K562 (cell line): ENCODE results near the gene RCC2. TPM values are rescaled to one million over a fixed set of nuclear protein-coding genes. Genes with fewer than 3 reads are reported as not detected.
A peak's percentile ranks its signal among the peaks of the same experiment; 100 is the strongest.

Experiments used
- ADNP ChIP-seq: fragments of 200-800 bp; sonication (Bioruptor generic); IDR thresholded peaks from 2 replicates; pipeline ENCODE4 v1.6.1; 2016; ENCODE audit warnings: missing genetic modification characterization, missing compliant biosample characterization
- GATAD2B ChIP-seq: fragments of 450-650 bp; IDR thresholded peaks from 2 replicates; pipeline ENCODE4 v1.6.1; 2017; ENCODE audit warnings: mild to moderate bottlenecking, borderline replicate concordance
- HLTF ChIP-seq: fragments of 450-650 bp; IDR thresholded peaks from 2 replicates; pipeline ENCODE4 v1.6.1; 2016
- POLR2AphosphoS5 ChIP-seq: IDR thresholded peaks from 2 replicates; pipeline ENCODE4 v1.6.1; 2011; ENCODE audit warnings: mild to moderate bottlenecking, low read depth, low read length, moderate library complexity; ENCODE audit not compliant: control insufficient read depth, insufficient read depth
- POLR2H ChIP-seq: IDR thresholded peaks from 2 replicates; pipeline ENCODE4 v1.6.1; 2016; ENCODE audit warnings: missing genetic modification characterization, low read depth, mild to moderate bottlenecking, control low read depth, missing compliant biosample characterization, moderate library complexity
- PRPF4 ChIP-seq: fragments of 200-400 bp; formaldehyde crosslinking; IDR thresholded peaks from one replicate; pipeline ENCODE4 v1.6.1; 2017; ENCODE audit warnings: low read length, low read depth, mild to moderate bottlenecking; ENCODE audit not compliant: insufficient read depth, poor library complexity, severe bottlenecking
- SREBF1 ChIP-seq: fragments of 150-350 bp; IDR thresholded peaks from 2 replicates; pipeline ENCODE4 v1.6.1; 2014; ENCODE audit warnings: antibody characterized with exemption, low read depth, low read length, borderline replicate concordance
- SUPT5H ChIP-seq: fragments of 450-650 bp; IDR thresholded peaks from 2 replicates; pipeline ENCODE4 v1.6.1; 2016
- YBX1 ChIP-seq: fragments of 450-650 bp; IDR thresholded peaks from 2 replicates; pipeline ENCODE4 v1.7.1; 2016; ENCODE audit warnings: mild to moderate bottlenecking
- ZBTB1 ChIP-seq: sonication (generic); formaldehyde crosslinking; IDR thresholded peaks from 2 replicates; pipeline ENCODE4 v1.8.1; 2023; ENCODE audit warnings: missing genetic modification reagents, low read depth, mild to moderate bottlenecking, borderline replicate concordance
- ZNF282 ChIP-seq: sonication (generic); formaldehyde crosslinking; IDR thresholded peaks from 2 replicates; pipeline ENCODE4 v1.8.1; 2023; ENCODE audit warnings: missing genetic modification reagents
- ZNF408 ChIP-seq: fragments of 250-450 bp; sonication (Bioruptor Pico); IDR thresholded peaks from 2 replicates; pipeline ENCODE4 v1.4.0; 2020; ENCODE audit warnings: low read depth, mild to moderate bottlenecking, moderate library complexity
- ZNF77 ChIP-seq: fragments of 250-450 bp; sonication (Bioruptor Pico); IDR thresholded peaks from 2 replicates; pipeline ENCODE4 v1.5.0; 2020
- polyA plus RNA-seq, 8 experiments: library from polyadenylated mRNA; depleted of rRNA in 4 of 8; stranded (reverse) in 5 of 8; unstranded in 3 of 8; fragments of >200 nt; fragmentation: Nextera tagmentation in 2 of 8; fragmentation: Illumina TruSeq in 1 of 8; extraction: Ambion mirVana in 2 of 8; extraction: Trizol in 1 of 8; gene quantifications; 2 replicates each; pipeline versions ENCODE4 v1.2.1 to v1.2.3, GENCODE V29; 2011 to 2014; ENCODE audit warnings: inconsistent platforms in 1 of 8, missing spikeins in 1 of 8
- total RNA-seq, 7 experiments: library from RNA; depleted of rRNA in 6 of 7; stranded (reverse); fragments of >200 nt in 6 of 7; fragmentation: Illumina TruSeq in 2 of 7; extraction: Trizol in 2 of 7; gene quantifications; 2 replicates each; pipeline versions ENCODE4 v1.2.1 to v1.2.3, GENCODE V29; 2011 to 2021; ENCODE audit warnings: low replicate concordance in 1 of 7
- TF ChIP-seq, protein P1 (sequence below), 3 experiments: fragments of 200-800 bp in 1 of 3; fragments of 250-450 bp in 1 of 3; fragments of 450-650 bp in 1 of 3; sonication (Bioruptor Pico) in 1 of 3; sonication (Bioruptor generic) in 1 of 3; formaldehyde crosslinking in 1 of 3; IDR thresholded peaks; 2 replicates each; pipeline versions ENCODE4 v1.6.1 to v1.8.0; 2016 to 2022; ENCODE audit warnings: mild to moderate bottlenecking in 2 of 3, missing genetic modification characterization in 2 of 3, missing compliant biosample characterization in 1 of 3, moderate library complexity in 1 of 3
- TF ChIP-seq, protein P2 (sequence below): fragments of 250-450 bp; sonication (Bioruptor Pico); IDR thresholded peaks from 2 replicates; pipeline ENCODE4 v1.4.0; 2020; ENCODE audit warnings: borderline replicate concordance
- TF ChIP-seq, protein P3 (sequence below): sonication (generic); formaldehyde crosslinking; IDR thresholded peaks from 2 replicates; pipeline ENCODE4 v1.9.0; 2022; ENCODE audit warnings: mild to moderate bottlenecking, missing genetic modification reagents
- TF ChIP-seq, protein P4 (sequence below): sonication (generic); formaldehyde crosslinking; IDR thresholded peaks from 2 replicates; pipeline ENCODE4 v1.8.0; 2022; ENCODE audit warnings: mild to moderate bottlenecking, missing genetic modification reagents, borderline replicate concordance
- TF ChIP-seq, protein P5 (sequence below): fragments of 450-650 bp; IDR thresholded peaks from 2 replicates; pipeline ENCODE4 v1.6.1; 2016; ENCODE audit warnings: antibody characterized with exemption

The RCC2 gene
- total and polyA plus RNA-seq, 9 of the 15 experiments (the other 6 are each of a cell fraction or from before 2014, with no cell fraction given): 31.8 to 292 (median 116) TPM

DNA sequence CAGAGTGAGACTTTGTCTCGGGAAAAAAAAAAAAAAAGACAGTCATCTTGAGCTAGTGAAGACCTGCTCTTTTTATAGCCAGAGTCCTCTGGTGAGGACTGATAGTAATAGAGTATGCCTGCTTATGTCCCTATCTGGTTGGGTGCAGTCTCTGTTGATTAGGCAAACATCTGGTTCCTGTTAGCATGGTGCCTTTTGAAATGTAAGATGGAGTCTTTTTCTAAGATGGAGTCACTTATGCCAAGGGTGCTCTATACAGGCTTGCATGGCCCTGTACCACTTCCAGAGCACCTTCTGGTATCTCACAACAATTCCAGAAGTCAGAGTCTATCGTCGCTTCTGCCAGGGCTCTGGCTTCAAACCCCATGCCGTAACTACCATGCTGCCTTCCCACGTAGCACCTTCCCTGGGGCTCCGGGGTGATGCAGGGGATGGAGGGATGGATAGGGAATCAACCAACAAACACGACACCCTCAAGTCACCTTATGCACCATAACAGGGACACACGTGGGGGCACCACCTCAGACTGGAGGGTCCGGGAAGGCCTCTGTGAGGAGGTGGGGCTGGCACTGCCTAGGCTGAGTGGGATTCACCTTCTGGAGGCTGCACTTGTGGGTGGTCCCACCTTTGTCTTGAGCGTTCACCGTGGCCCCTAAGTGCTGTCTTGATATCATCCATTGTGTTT, 79.1 kb downstream of the RCC2 start (continued):
- TF ChIP-seq ZNF77 (CRISPR knock-in tag) (peak; percentile 90; the same call in 1 of the 2 replicates), SUPT5H (no peak), POLR2AphosphoS5 (peak; percentile 93), GATAD2B (no peak), SREBF1 (no peak), POLR2H (tag) (no peak; the same call in 1 of the 2 replicates), HLTF (no peak), ZNF408 (CRISPR knock-in tag) (no peak), ZNF282 (CRISPR knock-in tag) (no peak), YBX1 (no peak), ZBTB1 (CRISPR knock-in tag) (no peak), ADNP (no peak), PRPF4 (no peak)
- TF ChIP-seq, protein P1, sequence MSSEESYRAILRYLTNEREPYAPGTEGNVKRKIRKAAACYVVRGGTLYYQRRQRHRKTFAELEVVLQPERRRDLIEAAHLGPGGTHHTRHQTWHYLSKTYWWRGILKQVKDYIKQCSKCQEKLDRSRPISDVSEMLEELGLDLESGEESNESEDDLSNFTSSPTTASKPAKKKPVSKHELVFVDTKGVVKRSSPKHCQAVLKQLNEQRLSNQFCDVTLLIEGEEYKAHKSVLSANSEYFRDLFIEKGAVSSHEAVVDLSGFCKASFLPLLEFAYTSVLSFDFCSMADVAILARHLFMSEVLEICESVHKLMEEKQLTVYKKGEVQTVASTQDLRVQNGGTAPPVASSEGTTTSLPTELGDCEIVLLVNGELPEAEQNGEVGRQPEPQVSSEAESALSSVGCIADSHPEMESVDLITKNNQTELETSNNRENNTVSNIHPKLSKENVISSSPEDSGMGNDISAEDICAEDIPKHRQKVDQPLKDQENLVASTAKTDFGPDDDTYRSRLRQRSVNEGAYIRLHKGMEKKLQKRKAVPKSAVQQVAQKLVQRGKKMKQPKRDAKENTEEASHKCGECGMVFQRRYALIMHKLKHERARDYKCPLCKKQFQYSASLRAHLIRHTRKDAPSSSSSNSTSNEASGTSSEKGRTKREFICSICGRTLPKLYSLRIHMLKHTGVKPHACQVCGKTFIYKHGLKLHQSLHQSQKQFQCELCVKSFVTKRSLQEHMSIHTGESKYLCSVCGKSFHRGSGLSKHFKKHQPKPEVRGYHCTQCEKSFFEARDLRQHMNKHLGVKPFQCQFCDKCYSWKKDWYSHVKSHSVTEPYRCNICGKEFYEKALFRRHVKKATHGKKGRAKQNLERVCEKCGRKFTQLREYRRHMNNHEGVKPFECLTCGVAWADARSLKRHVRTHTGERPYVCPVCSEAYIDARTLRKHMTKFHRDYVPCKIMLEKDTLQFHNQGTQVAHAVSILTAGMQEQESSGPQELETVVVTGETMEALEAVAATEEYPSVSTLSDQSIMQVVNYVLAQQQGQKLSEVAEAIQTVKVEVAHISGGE (CRISPR knock-in tag; IDR thresholded peaks at IDR 0.05): peak in 1 of 3 experiments; percentile 96; a peak in 2 of 6 replicates
- TF ChIP-seq, protein P2, sequence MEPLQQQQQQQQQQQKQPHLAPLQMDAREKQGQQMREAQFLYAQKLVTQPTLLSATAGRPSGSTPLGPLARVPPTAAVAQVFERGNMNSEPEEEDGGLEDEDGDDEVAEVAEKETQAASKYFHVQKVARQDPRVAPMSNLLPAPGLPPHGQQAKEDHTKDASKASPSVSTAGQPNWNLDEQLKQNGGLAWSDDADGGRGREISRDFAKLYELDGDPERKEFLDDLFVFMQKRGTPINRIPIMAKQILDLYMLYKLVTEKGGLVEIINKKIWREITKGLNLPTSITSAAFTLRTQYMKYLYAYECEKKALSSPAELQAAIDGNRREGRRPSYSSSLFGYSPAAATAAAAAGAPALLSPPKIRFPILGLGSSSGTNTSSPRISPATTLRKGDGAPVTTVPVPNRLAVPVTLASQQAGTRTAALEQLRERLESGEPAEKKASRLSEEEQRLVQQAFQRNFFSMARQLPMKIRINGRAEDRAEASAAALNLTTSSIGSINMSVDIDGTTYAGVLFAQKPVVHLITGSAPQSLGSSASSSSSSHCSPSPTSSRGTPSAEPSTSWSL: peak; percentile 88; the same call in 1 of the 2 replicates
- TF ChIP-seq, protein P3, sequence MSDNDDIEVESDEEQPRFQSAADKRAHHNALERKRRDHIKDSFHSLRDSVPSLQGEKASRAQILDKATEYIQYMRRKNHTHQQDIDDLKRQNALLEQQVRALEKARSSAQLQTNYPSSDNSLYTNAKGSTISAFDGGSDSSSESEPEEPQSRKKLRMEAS (CRISPR knock-in tag): no peak
- TF ChIP-seq, protein P4, sequence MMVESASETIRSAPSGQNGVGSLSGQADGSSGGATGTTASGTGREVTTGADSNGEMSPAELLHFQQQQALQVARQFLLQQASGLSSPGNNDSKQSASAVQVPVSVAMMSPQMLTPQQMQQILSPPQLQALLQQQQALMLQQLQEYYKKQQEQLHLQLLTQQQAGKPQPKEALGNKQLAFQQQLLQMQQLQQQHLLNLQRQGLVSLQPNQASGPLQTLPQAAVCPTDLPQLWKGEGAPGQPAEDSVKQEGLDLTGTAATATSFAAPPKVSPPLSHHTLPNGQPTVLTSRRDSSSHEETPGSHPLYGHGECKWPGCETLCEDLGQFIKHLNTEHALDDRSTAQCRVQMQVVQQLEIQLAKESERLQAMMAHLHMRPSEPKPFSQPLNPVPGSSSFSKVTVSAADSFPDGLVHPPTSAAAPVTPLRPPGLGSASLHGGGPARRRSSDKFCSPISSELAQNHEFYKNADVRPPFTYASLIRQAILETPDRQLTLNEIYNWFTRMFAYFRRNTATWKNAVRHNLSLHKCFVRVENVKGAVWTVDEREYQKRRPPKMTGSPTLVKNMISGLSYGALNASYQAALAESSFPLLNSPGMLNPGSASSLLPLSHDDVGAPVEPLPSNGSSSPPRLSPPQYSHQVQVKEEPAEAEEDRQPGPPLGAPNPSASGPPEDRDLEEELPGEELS (CRISPR knock-in tag): no peak
- TF ChIP-seq, protein P5, sequence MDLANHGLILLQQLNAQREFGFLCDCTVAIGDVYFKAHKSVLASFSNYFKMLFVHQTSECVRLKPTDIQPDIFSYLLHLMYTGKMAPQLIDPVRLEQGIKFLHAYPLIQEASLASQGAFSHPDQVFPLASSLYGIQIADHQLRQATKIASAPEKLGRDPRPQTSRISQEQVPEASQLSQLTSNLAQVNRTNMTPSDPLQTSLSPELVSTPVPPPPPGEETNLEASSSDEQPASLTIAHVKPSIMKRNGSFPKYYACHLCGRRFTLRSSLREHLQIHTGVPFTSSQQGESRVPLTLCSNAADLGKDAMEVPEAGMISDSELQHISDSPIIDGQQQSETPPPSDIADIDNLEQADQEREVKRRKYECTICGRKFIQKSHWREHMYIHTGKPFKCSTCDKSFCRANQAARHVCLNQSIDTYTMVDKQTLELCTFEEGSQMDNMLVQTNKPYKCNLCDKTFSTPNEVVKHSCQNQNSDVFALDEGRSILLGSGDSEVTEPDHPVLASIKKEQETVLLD: peak; percentile 76; the same call in 1 of the 2 replicates
